GM10248 (cell line): ENCODE results near the gene C7orf33.

Experiments
- CTCF ChIA-PET: fragments of 300-600 bp; sonication (Branson Sonifier 250); formaldehyde crosslinking; extraction: SDS; loops from one replicate; lab custom pipeline; 2021; ENCODE audit warnings: antibody characterized with exemption; lab: Yijun Ruan, JAX
- POLR2A ChIA-PET: fragments of 350-650 bp; sonication (Branson Sonifier 250); formaldehyde crosslinking; extraction: SDS; loops from one replicate; lab custom pipeline; 2020; ENCODE audit warnings: antibody characterized with exemption; lab: Yijun Ruan, JAX
- DNase-seq: peaks from one replicate; pipeline ENCODE4 v3.0.0; 2012; ENCODE audit errors: extremely low spot score
- CTCF ChIP-seq: IDR thresholded peaks from 2 replicates; pipeline ENCODE4 v1.5.1; 2012; ENCODE audit warnings: mild to moderate bottlenecking, low read depth; ENCODE audit errors: extremely low read depth, missing control alignments, control extremely low read depth

C7orf33 gene

GRCh38 chr7:148607151-148607661, 16.6 kb downstream of the C7orf33 start:
- ChIA-PET POLR2A (no interaction called here), CTCF (no interaction called here)
- TF ChIP-seq CTCF: no peak
- DNase-seq: no peak

GRCh38 chr7:148609045-148609725, 18.6 kb downstream of the C7orf33 start:
- ChIA-PET POLR2A (no interaction called here), CTCF (interaction anchor here (0.7 to 0.9 kb wide), 2 partner anchors 10 to 217 kb away, joined by 3 to 4 read pairs; no protein-coding TSS in a partner anchor)
- no peak for DNase-seq
- no peak for TF ChIP-seq CTCF

GRCh38 chr7:148611692-148612091, 21.1 kb downstream of the C7orf33 start:
- DNase-seq: no peak
- POLR2A ChIA-PET: no interaction called here

GRCh38 chr7:148615085-148615730, 24.6 kb downstream of the C7orf33 start:
- no peak for TF ChIP-seq CTCF
- POLR2A ChIA-PET: no interaction called here
- no peak for DNase-seq
- CTCF ChIA-PET: interaction anchor here (1.0 kb wide), 1 partner anchor 10 kb away, joined by 3 read pairs; no protein-coding TSS in a partner anchor

More at GRCh38 chr7:148611692-148612091, 21.1 kb downstream of the C7orf33 start:
- no peak for TF ChIP-seq CTCF
- CTCF ChIA-PET: no interaction called here

GRCh38 chr7:148620749-148621359, 30.3 kb downstream of the C7orf33 start:
- CTCF ChIA-PET: interaction anchor here (0.8 to 1.1 kb wide), 3 partner anchors 15 to 36 kb away, joined by 4 read pairs; no protein-coding TSS in a partner anchor
- DNase-seq: no peak
- POLR2A ChIA-PET: no interaction called here
- TF ChIP-seq CTCF: no peak

- DNase-seq: no peak
- POLR2A ChIA-PET: no interaction called here
- TF ChIP-seq CTCF: no peak
- CTCF ChIA-PET: interaction anchor here (1.1 kb wide), 1 partner anchor 22 kb away, joined by 4 read pairs; no protein-coding TSS in a partner anchor
Measured at GRCh38 chr7:148621563-148621962, 31.0 kb downstream of the C7orf33 start.
